GM23248 (cell line): Measurements from ENCODE around the gene IQGAP2.

Experiments
- EZH2 ChIP-seq: fragments of 200-600 bp; sonication (generic); IDR thresholded peaks from 2 replicates; pipeline ENCODE4 v1.6.1; 2018; ENCODE audit warnings: antibody characterized with exemption, mild to moderate bottlenecking; ENCODE audit not compliant: insufficient read depth, poor library complexity, severe bottlenecking
- EZH2phosphoT487 ChIP-seq: fragments of 200-600 bp; sonication (generic); IDR thresholded peaks from 2 replicates; pipeline ENCODE4 v1.6.1; 2018; ENCODE audit warnings: antibody characterized with exemption, moderate library complexity, mild to moderate bottlenecking, low read depth; ENCODE audit not compliant: insufficient read depth

DNA sequence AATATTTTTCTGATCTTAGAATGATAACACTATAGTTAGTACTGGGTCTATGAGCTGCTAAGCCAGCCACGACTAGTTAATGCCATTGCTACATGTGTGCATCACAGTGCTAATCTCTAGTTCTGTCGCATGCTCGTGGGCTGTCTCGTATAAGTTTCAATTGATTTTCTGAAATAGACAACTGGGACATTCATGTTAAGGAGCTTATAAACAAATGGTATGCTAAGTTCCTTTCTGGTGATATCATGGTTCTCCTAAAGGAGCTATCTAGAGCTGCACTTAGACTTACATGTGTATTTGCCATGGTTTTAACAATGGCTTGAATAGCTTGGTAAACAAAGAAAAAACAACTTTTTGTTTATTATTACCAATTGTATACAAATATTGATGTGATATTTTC lies 173.9 kb downstream of the IQGAP2 start:
- no peak for TF ChIP-seq EZH2
- TF ChIP-seq EZH2phosphoT487, result no peak
